ENCODE data around the gene PCNA. TPM values are rescaled to one million over a fixed set of nuclear protein-coding genes. Genes with fewer than 3 reads are reported as not detected.

Gene PCNA
- total RNA-seq, 2 donors from 2014 or later: 25.3 to 25.4 TPM

- Histone ChIP-seq H3K36me3 (no peaks in the 10 kb centered on the region), H3K27ac (peak overlapping the region; percentile 15 to 18), H3K4me3 (no peak overlapping the region), H3K4me1 (peaks cover 0 to 61% of the 10 kb centered on the region in 2 donors), H3K9me3 (no peaks in the 10 kb centered on the region), H3K27me3 (no peaks in the 10 kb centered on the region)
- DNase-seq (ENCODE audit: low spot score): no peak
- TF ChIP-seq CTCF (IDR thresholded peaks at IDR 0.05): no peak
These were observed 40.2 kb upstream of the PCNA start for GRCh38 chr20:5159928-5160327.

GRCh38 chr20:5156675-5157448 is 37.1 kb upstream of the PCNA start:
- H3K9me3 ChIP-seq: no peaks in the 10 kb centered on the region
- peaks cover 0 to 64% of the 10 kb centered on the region in 2 donors for H3K4me1 ChIP-seq
- no peaks in the 10 kb centered on the region for H3K36me3 ChIP-seq
- H3K27ac ChIP-seq: no peak overlapping the region
- H3K4me3 ChIP-seq: no peak overlapping the region
- TF ChIP-seq CTCF (IDR thresholded peaks at IDR 0.05): no peak
- H3K27me3 ChIP-seq: no peaks in the 10 kb centered on the region
- no peak for DNase-seq (ENCODE audit: low spot score)

- Histone ChIP-seq H3K4me3 (no peak overlapping the region), H3K27ac (no peak overlapping the region), H3K36me3 (no peaks in the 10 kb centered on the region), H3K9me3 (no peaks in the 10 kb centered on the region), H3K27me3 (no peaks in the 10 kb centered on the region), H3K4me1 (peaks cover 0 to 70% of the 10 kb centered on the region in 2 donors)
- no peak for TF ChIP-seq CTCF (IDR thresholded peaks at IDR 0.05)
- no peak for DNase-seq (ENCODE audit: low spot score)
These were observed 35.6 kb upstream of the PCNA start for GRCh38 chr20:5155404-5155803.

GRCh38 chr20:5154543-5154925 is 34.8 kb upstream of the PCNA start:
- Histone ChIP-seq H3K9me3 (no peaks in the 10 kb centered on the region), H3K4me3 (no peak overlapping the region), H3K4me1 (peaks cover 0 to 70% of the 10 kb centered on the region in 2 donors), H3K27ac (peak overlapping the region in 1 of 2 donors; percentile 58), H3K36me3 (no peaks in the 10 kb centered on the region), H3K27me3 (no peaks in the 10 kb centered on the region)
- TF ChIP-seq CTCF (IDR thresholded peaks at IDR 0.05): no peak
- no peak for DNase-seq (ENCODE audit: low spot score)

- Histone ChIP-seq H3K9me3 (no peaks in the 10 kb centered on the region), H3K36me3 (no peaks in the 10 kb centered on the region), H3K27ac (peak overlapping the region; percentile 20 to 58), H3K4me3 (no peak overlapping the region), H3K27me3 (no peaks in the 10 kb centered on the region), H3K4me1 (peaks cover 0 to 74% of the 10 kb centered on the region in 2 donors)
- no peak for TF ChIP-seq CTCF (IDR thresholded peaks at IDR 0.05)
- DNase-seq (ENCODE audit: low spot score): no peak
These were observed 34.1 kb upstream of the PCNA start for GRCh38 chr20:5153612-5154542.

Measured in right atrium auricular region (tissue), 2 donors.